Peyer's patch (tissue), 4 donors: Measurements from ENCODE around the gene LZTS3. TPM values are rescaled to one million over a fixed set of nuclear protein-coding genes. Genes with fewer than 3 reads are reported as not detected.

Source experiments
- DNase-seq, 3 donors: peaks; one replicate each; pipeline ENCODE4 v3.0.0-alpha.2; 2017 to 2019
- H3K27ac ChIP-seq, 4 donors: fragments of 200-600 bp; sonication (generic); one replicate each; pipeline ENCODE4 v1.5.1; 2016 to 2019
- H3K27me3 ChIP-seq, 2 donors: fragments of 200-600 bp; sonication (generic); one replicate each; pipeline ENCODE4 v1.5.1; 2019
- H3K36me3 ChIP-seq, 3 donors: fragments of 200-600 bp; sonication (generic); one replicate each; pipeline ENCODE4 v1.5.1; 2016 to 2019
- H3K4me1 ChIP-seq, 4 donors: fragments of 200-600 bp; sonication (generic); one replicate each; pipeline ENCODE4 v1.5.1; 2016 to 2019
- H3K4me3 ChIP-seq, 4 donors: fragments of 200-600 bp; sonication (generic); 1 replicate in 3 of 4; 2 replicates in 1 of 4; pipeline ENCODE4 v1.5.1; 2016 to 2019; ENCODE audit warnings: mild to moderate bottlenecking in 1 of 4
- H3K9me3 ChIP-seq, 4 donors: fragments of 200-600 bp; sonication (generic); one replicate each; pipeline ENCODE4 v1.5.1; 2016 to 2019; ENCODE audit warnings: mild to moderate bottlenecking in 1 of 4
- POLR2A ChIP-seq, 2 donors: fragments of 450-650 bp; IDR thresholded peaks; one replicate each; pipeline ENCODE4 v1.5.1; 2017; ENCODE audit warnings: antibody characterized with exemption in 2 of 2, mild to moderate bottlenecking in 2 of 2, moderate library complexity in 2 of 2
- total RNA-seq, 4 donors: library from RNA; depleted of rRNA; stranded (reverse); fragments of >200 nt; gene quantifications; one replicate each; pipeline ENCODE4 v1.1.0, GENCODE V29; 2016
- TF ChIP-seq, protein P1 (sequence below), 6 experiments: fragments of 450-650 bp in 4 of 6; fragments of 200-600 bp in 2 of 6; sonication (generic) in 1 of 6; IDR thresholded peaks; one replicate each; pipeline ENCODE4 v1.5.1; 2017 to 2019; ENCODE audit warnings: antibody characterized with exemption in 6 of 6, mild to moderate bottlenecking in 3 of 6, moderate library complexity in 1 of 6

LZTS3 gene
- total RNA-seq, 4 donors from 2014 or later, result 24.3 to 38.4 (median 33.8) TPM

DNA sequence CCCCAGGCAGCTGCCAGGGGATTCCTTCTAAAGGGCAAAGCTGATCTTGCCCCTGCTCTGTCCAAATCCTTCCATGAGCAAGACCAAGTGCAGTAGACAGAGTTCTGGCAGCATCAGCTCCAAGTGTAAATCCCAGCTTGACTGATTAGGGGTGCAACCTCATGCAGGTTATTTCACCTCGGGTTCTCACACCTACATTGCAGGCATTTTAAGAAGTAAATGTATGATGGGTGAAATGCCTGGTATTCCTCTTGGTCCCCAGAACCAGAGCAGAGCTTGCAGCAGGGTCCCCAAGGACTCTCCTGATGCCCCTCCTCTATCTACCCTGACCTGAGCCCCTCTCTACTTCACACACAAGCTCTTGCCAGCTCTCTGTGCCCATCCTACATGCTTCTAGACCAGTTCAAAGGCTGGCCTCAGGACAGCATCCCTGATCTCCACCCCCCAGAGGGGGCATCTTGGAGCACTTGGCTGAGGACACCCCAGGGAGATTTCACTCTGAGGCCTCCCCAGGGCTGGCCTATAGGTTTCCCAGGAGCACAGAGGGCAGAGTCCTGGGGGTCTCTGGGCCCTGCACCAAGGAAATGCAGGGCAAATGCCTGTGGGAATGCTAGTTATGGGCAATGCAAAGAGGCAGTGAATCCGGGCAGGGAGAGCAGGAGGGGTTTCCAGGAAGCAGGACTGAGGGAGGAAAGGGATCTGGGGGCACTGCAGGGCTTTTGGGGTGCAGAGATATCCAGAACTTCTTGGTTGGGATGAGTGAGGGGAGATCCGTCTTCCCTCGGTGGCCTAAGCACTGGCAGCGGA lies 1.0 kb downstream of the LZTS3 start:
- Histone ChIP-seq H3K27me3 (no peaks in the 10 kb centered on the region), H3K9me3 (no peaks in the 10 kb centered on the region), H3K36me3 (no peaks in the 10 kb centered on the region), H3K4me3 (peak overlapping the region in 3 of 4 donors; percentile 84 to 95 (median 85)), H3K4me1 (peaks cover 0 to 9% (median 5%) of the 10 kb centered on the region in 4 donors), H3K27ac (peak overlapping the region in 1 of 4 donors; percentile 63)
- TF ChIP-seq POLR2A (IDR thresholded peaks at IDR 0.05), result no peak
- TF ChIP-seq, protein P1, sequence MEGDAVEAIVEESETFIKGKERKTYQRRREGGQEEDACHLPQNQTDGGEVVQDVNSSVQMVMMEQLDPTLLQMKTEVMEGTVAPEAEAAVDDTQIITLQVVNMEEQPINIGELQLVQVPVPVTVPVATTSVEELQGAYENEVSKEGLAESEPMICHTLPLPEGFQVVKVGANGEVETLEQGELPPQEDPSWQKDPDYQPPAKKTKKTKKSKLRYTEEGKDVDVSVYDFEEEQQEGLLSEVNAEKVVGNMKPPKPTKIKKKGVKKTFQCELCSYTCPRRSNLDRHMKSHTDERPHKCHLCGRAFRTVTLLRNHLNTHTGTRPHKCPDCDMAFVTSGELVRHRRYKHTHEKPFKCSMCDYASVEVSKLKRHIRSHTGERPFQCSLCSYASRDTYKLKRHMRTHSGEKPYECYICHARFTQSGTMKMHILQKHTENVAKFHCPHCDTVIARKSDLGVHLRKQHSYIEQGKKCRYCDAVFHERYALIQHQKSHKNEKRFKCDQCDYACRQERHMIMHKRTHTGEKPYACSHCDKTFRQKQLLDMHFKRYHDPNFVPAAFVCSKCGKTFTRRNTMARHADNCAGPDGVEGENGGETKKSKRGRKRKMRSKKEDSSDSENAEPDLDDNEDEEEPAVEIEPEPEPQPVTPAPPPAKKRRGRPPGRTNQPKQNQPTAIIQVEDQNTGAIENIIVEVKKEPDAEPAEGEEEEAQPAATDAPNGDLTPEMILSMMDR (IDR thresholded peaks at IDR 0.05), result no peak
- DNase-seq, result no peak

DNA sequence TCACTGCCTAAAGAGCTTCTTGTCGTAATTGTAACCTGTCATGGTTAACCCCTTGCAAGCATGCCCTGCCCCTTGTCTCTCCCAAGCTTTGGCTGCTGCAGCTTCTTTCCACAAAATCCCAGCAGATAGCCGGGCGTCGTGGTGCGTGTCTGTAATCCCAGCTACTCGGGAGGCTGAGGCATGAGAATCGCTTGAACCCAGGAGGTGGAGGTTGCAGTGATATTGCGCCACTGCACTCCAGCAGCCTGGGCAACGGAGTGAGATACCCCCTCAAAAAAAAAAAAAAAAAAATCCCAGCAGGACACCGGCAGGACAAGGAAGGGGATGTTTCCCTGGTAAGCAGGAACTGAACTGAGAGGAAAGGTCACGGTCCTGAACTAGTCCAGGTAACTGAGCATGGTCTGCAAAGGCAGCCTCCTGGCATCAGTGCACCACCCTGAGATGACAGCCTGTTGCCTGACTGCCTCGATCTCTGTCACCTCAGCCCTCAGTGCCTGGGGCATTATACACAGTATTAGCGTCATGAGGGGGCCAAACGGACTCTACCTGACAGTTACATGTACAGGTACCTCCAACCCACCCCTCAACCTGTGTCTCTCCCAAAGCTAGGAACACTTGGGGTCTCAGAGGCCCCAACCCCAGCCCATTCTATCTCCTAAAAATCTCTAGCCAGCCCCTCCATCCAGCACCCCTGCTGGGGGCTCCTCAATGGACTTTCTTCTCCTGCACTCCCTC lies 1.8 kb downstream of the LZTS3 start:
- H3K4me3 ChIP-seq, result no peak overlapping the region
- H3K9me3 ChIP-seq, result no peaks in the 10 kb centered on the region
- H3K27me3 ChIP-seq, result no peaks in the 10 kb centered on the region
- TF ChIP-seq, protein P1 (IDR thresholded peaks at IDR 0.05), result no peak
- TF ChIP-seq POLR2A (IDR thresholded peaks at IDR 0.05), result no peak
- H3K27ac ChIP-seq, result no peak overlapping the region
- DNase-seq, result no peak
- H3K36me3 ChIP-seq, result no peaks in the 10 kb centered on the region
- H3K4me1 ChIP-seq, result peaks cover 0 to 9% (median 5%) of the 10 kb centered on the region in 4 donors

DNA sequence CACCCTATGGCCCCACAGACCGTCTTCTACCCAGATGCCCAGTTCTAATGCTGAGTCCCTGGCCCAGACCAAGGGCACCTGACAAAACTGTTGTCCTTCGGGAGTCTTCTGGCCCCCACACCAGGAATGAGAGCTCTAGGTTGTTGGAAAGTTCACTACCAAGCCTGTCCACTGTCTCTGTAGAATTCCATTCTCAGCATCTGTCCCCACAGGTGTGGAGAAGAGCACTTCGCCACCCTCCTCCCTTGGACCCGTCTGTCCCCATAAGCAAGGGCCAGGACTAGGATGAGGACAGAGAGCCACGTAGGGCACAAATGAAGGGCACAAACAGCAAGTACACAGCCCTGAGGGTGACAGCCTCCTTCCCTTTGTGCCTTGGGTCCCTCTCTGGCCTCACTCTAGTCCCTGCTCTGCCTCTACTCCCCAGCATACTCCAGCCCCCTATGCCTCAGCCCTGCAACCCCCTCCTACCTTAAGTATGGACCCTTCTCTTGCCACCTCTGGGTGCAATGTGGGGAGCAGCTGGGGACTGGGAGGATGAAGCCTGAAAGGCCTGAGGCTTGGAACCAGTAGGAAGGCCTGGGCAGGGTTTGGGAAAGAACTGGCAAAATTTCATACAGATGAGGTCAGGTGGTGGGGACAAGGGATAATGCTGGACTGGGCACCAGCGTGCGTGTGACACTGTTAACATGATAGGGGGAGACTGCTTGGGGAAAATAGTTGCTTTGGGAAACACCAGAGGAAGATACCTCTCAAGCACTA lies 4.3 kb downstream of the LZTS3 start:
- DNase-seq, result no peak
- Histone ChIP-seq H3K4me1 (peaks cover 0 to 8% (median 4%) of the 10 kb centered on the region in 4 donors), H3K4me3 (no peak overlapping the region), H3K36me3 (no peaks in the 10 kb centered on the region), H3K27ac (peak overlapping the region in 3 of 4 donors; percentile 6 to 53 (median 44)), H3K27me3 (no peaks in the 10 kb centered on the region), H3K9me3 (no peaks in the 10 kb centered on the region)
- no peak for TF ChIP-seq POLR2A (IDR thresholded peaks at IDR 0.05)
- TF ChIP-seq, protein P1 (IDR thresholded peaks at IDR 0.05), result no peak

DNA sequence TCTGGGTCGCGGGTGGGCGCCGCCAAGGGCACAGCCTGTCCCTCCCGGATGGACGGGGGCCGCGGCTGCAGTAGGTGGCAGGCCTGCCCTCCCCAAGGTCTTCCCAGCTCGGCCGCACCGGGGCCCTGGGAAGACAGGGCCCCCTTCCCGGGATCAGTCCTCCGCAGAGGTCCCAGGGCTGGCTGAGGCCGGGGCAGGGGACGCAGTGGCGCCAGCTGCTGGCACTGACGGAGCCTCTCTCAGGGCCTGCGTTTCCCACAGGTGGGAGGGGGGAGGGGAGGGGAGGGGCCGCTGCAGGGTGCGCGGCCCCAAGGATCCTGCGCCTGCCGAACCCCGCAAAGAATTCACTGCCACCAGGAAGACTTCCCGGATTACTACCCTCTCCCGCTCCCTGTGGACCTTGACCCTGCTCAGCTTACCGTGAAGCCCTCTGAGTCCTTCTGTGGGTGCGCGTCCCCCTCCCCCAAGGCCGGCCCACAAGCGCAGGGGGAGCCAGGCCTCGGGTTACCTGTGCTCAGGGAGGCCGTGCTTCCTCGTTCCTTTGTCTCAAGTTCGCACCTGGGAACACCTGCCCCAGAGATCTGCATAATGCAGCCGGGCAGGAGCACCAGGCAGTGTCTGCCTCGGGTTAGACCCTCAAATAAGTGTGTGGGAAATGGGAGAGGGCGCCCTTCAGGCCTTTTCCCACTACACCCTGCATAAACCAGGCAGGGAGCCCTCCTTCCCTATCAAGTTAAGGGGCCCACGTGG lies 5.1 kb downstream of the LZTS3 start:
- H3K9me3 ChIP-seq, result no peaks in the 10 kb centered on the region
- no peaks in the 10 kb centered on the region for H3K27me3 ChIP-seq
- TF ChIP-seq POLR2A (IDR thresholded peaks at IDR 0.05), result no peak
- TF ChIP-seq, protein P1 (IDR thresholded peaks at IDR 0.05), result no peak
- peak in 2 of 3 donors; percentile 77 to 83 for DNase-seq
- peak overlapping the region in 3 of 4 donors; percentile 26 to 50 (median 46) for H3K4me3 ChIP-seq
- H3K36me3 ChIP-seq, result no peaks in the 10 kb centered on the region
- peaks cover 0 to 8% (median 1%) of the 10 kb centered on the region in 4 donors for H3K4me1 ChIP-seq
- peak overlapping the region in 3 of 4 donors; percentile 6 to 53 (median 44) for H3K27ac ChIP-seq

DNA sequence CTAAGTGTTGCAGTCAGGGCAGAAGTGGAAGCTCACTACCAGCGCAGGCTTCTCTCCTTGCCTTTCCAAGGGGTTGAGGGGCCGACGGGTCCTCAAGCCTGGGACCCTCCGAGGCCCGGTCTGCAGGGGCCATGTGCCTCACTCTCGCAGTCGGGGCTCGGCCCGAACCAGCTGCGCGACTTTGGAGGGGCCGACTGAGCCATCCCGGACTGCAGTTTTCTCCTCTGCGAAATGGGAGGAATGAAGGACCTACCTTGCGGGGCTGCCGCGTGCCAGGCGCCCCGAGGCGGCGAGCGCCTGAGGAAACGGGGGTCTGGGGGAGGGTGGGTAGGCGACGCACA lies 5.6 kb downstream of the LZTS3 start:
- Histone ChIP-seq H3K27ac (peak overlapping the region in 2 of 4 donors; percentile 44 to 53), H3K9me3 (no peaks in the 10 kb centered on the region), H3K4me3 (peak overlapping the region in 3 of 4 donors; percentile 26 to 50 (median 46)), H3K36me3 (no peaks in the 10 kb centered on the region), H3K4me1 (peaks cover 0 to 4% (median 1%) of the 10 kb centered on the region in 4 donors), H3K27me3 (no peaks in the 10 kb centered on the region)
- DNase-seq, result no peak
- TF ChIP-seq POLR2A (IDR thresholded peaks at IDR 0.05), result no peak
- TF ChIP-seq, protein P1 (IDR thresholded peaks at IDR 0.05), result no peak
